Measurements from ENCODE around the gene KIFC3.

- TF ChIP-seq CTCF (IDR thresholded peaks at IDR 0.05), result no peak
- TF ChIP-seq EP300 (IDR thresholded peaks at IDR 0.05), result no peak
These were observed 32.6 kb upstream of the KIFC3 start for GRCh38 chr16:57834936-57835335.

Data from sigmoid colon (tissue), 4 donors.